ENCODE measurements around the gene NUDT5.
"Not testable (repeated sequence)": the region's sequence is repeated elsewhere in the genome, so short reads cannot be mapped to it uniquely, and the experiment has no call there.

The NUDT5 gene

GRCh38 chr10:12205082-12205481 lies 9.4 kb upstream of the NUDT5 start:
- no peak for DNase-seq (ENCODE audit: low spot score)

GRCh38 chr10:12202226-12202625 lies 6.5 kb upstream of the NUDT5 start:
- no peak for DNase-seq (ENCODE audit: low spot score)

- DNase-seq (ENCODE audit: low spot score) = no peak
These were observed 5.9 kb upstream of the NUDT5 start for GRCh38 chr10:12201543-12201942.

- DNase-seq (ENCODE audit: low spot score) = no peak
These were observed 5.2 kb upstream of the NUDT5 start for GRCh38 chr10:12200850-12201249.

- DNase-seq (ENCODE audit: low spot score) = no peak
These were observed 2.5 kb upstream of the NUDT5 start for GRCh38 chr10:12198156-12198555.

GRCh38 chr10:12196531-12197211 lies 980 bp upstream of the NUDT5 start:
- DNase-seq (ENCODE audit: low spot score) = no peak

- DNase-seq (ENCODE audit: low spot score) = no peak
These were observed 449 bp downstream of the NUDT5 start for GRCh38 chr10:12195281-12195602.

GRCh38 chr10:12194752-12195271 lies 879 bp downstream of the NUDT5 start:
- DNase-seq (ENCODE audit: low spot score) = peak; percentile 27

GRCh38 chr10:12193193-12193592 lies 2.5 kb downstream of the NUDT5 start:
- DNase-seq (ENCODE audit: low spot score) = no peak

GRCh38 chr10:12191715-12192114 lies 4.0 kb downstream of the NUDT5 start:
- no peak for DNase-seq (ENCODE audit: low spot score)

GRCh38 chr10:12189426-12189825 lies 6.3 kb downstream of the NUDT5 start:
- DNase-seq (ENCODE audit: low spot score) = no peak

- DNase-seq (ENCODE audit: low spot score) = no peak
These were observed 7.0 kb downstream of the NUDT5 start for GRCh38 chr10:12188656-12189055.

- no peak for DNase-seq (ENCODE audit: low spot score)
These were observed 8.3 kb downstream of the NUDT5 start for GRCh38 chr10:12187321-12187905.

GRCh38 chr10:12186323-12186722 lies 9.4 kb downstream of the NUDT5 start:
- peak; percentile 11 for DNase-seq (ENCODE audit: low spot score)

GRCh38 chr10:12184165-12184564 lies 11.5 kb downstream of the NUDT5 start:
- no peak for DNase-seq (ENCODE audit: low spot score)

- peak; percentile 88 for DNase-seq (ENCODE audit: low spot score)
These were observed 14.5 kb downstream of the NUDT5 start for GRCh38 chr10:12181065-12181775.

- no peak for DNase-seq (ENCODE audit: low spot score)
These were observed 15.3 kb downstream of the NUDT5 start for GRCh38 chr10:12180221-12180974.

- no peak for DNase-seq (ENCODE audit: low spot score)
These were observed 16.0 kb downstream of the NUDT5 start for GRCh38 chr10:12179606-12180170.

GRCh38 chr10:12177642-12178041 lies 18.0 kb downstream of the NUDT5 start:
- no peak for DNase-seq (ENCODE audit: low spot score)

- not testable (repeated sequence) for DNase-seq (ENCODE audit: low spot score)
These were observed 24.2 kb downstream of the NUDT5 start for GRCh38 chr10:12171512-12171911.

GRCh38 chr10:12165999-12166775 lies 29.5 kb downstream of the NUDT5 start:
- no peak for DNase-seq (ENCODE audit: low spot score)
